ENCODE measurements around the gene FZR1.

FZR1 gene

DNA sequence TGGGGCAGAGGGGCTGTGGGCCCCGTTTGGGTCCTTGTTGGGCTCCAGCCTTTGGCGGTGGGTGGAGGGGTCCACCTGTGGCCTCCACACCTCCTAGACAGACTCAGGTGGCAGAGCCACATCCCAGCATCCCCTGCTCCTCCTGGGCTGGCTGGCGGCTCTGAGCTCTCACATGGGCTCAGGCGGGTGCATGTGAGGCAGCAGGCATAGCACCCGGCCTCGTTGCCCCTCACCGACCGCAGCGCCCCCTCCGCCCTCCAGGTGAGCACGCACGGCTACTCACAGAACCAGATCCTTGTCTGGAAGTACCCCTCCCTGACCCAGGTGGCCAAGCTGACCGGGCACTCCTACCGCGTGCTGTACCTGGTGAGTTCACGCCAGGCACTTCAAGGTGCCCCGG lies 26.9 kb downstream of the FZR1 start:
- no peak for DNase-seq

DNA sequence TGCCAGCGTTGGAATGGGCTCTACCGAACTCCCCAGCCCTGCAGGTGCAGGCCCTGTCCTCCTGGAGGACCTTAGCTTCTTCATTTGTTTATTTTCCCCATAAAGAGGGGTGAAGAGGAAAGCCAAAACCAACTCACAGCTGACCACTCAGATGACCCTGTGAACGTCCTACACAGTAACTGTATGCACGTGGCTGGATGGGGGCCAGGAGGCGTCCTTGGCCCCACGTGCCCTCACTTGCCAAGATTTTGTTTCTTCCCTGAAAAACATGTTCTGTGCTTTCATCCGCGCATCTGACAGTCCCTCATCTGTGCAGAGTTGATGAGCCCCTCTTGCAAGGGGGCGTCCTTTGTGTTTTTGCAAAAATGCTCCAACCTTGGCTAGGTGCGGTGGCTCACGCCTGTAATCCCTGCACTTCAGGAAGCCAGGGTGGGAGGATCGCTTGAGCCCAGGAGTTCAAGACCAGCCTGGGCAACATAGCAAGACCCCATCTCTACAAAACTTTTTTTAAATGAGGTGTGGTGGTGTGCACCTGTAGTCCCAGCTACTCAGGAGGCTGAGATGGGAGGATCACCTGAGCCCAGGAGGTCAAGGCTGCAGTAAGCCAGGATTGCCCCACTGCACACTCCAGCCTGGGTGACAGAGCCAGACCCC lies 27.6 kb downstream of the FZR1 start:
- no peak for DNase-seq

- DNase-seq: no peak
Observed at GRCh38 chr19:3534375-3535234, 28.5 kb downstream of the FZR1 start.

- DNase-seq: no peak
Observed at GRCh38 chr19:3535235-3535535, 29.1 kb downstream of the FZR1 start.

- no peak for DNase-seq
Observed at GRCh38 chr19:3535563-3535965, 29.5 kb downstream of the FZR1 start.

DNA sequence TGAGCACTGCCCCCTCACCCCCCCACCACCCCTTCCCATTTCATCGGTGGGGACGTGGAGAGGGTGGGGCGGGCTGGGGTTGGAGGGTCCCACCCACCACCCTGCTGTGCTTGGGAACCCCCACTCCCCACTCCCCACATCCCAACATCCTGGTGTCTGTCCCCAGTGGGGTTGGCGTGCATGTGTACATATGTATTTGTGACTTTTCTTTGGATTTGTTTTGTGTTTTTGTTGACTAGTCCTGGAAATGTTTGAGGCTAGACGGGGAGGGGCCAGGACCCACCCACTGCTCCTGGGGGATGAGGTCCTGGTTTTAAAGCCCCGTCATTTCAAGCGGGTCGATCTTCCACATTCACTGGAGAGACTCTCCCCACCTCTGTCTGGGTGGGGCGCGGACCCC lies 29.9 kb downstream of the FZR1 start:
- no peak for DNase-seq

DNA sequence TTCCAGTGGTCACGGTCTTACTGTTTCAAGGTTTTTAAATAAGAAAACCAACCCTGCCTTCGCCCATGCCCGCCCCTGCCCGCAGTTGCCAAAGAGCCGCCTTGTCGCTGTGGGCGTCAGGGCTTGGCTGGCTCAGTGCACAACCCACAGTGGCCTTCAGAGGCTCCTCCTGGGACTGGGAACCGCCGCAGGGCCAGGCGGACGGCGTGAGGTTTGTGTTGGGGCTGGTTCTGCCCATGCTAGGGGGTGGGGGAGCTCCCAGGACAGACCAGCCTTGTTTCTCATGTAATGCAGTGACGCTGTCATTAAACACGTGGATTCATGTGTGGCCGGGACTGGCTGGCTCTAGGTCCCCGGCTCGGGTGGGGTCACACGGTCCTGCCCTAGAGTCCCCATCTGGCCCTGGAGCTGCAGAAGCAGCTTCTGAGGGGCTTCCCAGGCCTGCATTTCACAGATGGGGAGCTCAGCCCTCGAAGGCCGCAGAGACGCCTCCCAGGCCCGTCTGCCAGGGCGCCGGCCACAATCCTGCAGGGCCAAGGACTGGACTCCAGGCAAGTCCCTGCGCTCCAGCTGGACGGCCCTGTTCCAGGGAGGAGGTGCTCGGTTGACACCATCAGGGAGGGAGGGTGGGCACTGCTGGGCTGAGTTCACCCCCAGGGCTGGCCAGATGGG lies 30.5 kb downstream of the FZR1 start:
- DNase-seq: no peak

GRCh38 chr19:3537101-3537437 lies 31.0 kb downstream of the FZR1 start:
- no peak for DNase-seq

DNA sequence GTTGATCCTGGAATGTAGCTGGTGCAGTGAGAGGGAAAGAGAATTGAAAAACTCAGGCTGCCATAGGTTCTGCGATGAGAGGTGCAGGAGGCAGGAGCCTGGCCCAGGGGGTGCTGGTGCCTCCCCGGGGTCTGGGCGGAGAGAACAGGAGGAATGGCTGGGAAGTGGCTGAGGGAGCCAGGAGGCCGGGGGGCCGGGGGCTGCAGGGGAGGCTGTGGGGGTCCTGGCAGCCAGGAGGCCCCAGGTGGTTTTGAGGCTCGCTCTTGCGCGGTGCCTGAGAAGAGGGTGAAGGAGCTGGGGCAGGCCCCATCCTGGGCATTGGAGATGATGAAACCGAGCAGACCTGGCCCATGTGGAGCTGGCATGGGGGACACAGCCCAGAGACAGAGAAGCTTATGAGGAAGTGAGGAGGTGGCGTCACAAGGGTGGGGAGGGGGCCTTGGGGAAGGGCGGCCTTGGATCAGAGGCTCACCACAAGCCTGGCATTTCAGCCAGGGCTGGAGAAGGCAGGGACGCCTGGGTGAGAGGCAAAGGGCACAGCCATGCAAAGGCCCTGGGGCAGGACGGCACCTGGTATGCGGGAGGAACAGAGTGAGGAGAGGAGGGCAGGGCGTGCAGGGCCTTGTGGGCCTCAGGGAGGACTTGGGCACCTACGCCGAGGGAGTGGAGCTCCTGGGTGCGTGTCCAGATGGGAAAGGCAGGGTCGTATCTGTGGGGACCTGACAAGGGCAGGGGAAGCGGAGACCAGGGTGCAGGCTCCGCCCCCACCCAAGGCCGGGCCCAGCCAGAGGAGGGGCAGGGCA lies 31.5 kb downstream of the FZR1 start:
- peak; percentile 32 for DNase-seq

- DNase-seq: no peak
Observed at GRCh38 chr19:3538258-3538929, 32.3 kb downstream of the FZR1 start.

GRCh38 chr19:3538965-3539755 lies 33.0 kb downstream of the FZR1 start, which contains the start of gene TEKTIP1:
Gene TEKTIP1, plus strand, starts transcription at chr19:3539174. Its CDS starts 4 bp downstream, at chr19:3539178.
- DNase-seq: no peak

- no peak for DNase-seq
Observed at GRCh38 chr19:3539756-3540118, 33.6 kb downstream of the FZR1 start.

DNA sequence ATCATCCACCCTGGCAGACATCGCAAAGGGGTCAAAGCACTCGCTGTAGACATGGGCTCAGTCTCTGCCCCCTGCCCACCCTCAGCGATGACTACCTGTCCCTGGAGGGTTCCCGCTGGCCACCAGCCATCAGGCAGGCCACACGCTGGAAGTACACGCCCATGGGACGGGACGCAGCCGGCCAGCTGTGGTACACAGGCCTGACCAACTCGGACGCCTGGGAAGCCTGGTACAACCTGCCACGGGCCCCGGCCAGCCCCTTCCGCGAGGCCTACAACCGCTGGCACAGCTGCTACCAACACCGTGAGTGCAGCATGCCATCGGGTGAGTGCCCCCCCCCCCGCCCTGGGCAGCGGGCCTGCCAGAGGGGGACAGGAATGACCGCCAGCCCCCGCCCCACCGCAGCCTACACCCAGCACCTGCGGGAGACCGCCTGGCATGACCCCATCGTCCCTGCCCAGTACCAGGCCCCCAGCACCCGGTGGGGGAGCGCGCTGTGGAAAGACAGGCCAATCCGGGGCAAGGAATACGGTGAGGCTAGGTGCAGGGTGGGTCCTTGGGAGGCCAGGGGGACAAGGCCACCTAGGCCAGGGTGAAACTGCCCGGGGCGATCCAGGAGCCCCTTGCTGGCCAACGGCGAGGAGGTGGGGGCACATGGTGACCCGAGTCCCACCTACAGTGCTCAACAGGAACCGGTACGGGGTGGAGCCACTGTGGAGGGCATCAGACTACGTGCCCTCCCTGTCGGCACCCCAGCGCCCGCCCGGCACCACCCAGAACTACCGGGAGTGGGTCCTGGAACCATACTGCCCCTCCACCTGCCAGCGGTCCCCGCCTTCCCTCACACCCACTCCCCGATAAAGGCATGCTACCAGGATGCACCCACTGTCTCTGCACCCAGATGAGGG lies 37.3 kb downstream of the FZR1 start:
- DNase-seq: no peak

- no peak for DNase-seq
Observed at GRCh38 chr19:3544058-3544376, 37.9 kb downstream of the FZR1 start.

DNA sequence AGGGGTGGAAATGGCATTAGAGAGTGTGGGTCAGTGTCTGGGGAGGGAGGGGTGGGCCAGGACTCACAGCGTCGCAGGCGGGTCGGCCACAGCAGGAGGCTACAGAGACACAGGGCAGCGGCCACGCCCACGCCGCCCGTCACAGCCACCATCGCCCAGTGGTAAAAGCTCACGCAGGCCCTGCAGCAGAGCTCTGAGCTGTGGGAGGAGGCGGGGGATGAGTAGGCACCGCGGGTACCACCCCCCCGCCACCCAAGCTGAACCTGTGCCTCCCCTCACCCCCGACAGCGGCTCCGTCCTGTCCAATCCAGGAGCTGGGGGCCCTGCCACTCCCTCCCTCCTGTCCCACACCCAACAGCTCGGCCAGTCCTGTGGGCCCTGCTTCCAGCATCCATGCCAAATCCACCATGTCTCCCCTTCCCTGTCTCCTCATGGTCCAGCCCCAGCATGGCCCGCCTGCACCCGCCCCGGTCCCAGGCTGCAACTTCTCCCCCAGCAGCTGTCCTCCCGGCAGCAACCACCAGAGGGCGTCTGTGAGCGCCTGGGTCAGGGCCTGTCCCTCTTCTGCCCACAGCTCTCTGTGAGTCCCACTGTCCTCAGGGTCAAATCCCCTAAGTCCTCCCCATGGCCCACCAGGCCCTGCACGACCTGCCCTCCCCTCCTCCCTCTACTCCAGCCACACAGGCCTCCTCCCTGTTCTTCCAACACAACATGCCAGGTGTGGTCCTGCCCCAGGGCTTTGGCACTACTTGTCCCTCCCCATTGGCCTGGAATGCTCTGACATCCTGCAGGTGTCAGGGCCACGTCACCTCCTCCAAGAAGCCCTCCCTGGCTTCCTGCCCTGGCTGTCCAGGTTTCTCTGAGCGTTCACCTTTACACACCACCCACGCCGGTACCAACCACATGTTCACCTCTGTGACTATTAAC lies 38.9 kb downstream of the FZR1 start:
- DNase-seq: peak; percentile 79

DNA sequence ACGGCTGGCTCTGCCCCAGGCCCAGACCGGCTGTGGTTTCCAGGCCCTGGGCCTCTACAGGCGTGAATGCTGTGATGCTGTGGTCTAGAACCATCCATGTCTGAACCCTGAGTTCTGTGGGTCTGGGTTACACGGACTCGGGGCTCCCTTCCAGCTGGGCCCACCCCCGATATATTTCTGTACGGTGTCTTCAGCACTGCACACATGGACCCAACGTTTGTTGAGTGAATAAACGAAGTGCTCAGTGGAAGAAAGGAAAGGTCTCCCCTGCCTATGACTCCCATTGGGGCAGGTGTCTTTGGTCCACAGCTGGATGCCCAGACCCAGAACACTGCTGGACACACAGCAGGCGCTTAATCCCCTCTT lies 39.5 kb downstream of the FZR1 start:
- DNase-seq: no peak

DNA sequence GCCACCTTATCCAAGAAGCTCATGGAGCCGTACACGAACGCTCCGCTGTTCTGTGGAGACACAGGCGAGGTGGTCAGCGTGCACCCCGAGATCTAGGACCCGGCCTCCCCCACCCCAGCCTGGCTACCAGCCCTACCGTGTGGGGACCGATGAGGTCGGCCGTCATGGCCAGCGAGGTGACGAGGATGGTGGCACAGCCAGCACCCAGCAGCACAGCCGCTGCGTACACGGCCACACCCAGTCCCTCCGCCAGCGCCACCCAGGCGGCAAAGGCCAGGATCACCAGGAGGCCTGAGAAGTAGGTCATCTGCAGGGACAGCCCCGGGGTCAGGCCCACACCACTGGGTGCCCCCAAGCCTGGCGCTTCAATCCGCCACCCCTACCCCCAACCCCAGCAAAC lies 40.0 kb downstream of the FZR1 start:
- DNase-seq: no peak

DNA sequence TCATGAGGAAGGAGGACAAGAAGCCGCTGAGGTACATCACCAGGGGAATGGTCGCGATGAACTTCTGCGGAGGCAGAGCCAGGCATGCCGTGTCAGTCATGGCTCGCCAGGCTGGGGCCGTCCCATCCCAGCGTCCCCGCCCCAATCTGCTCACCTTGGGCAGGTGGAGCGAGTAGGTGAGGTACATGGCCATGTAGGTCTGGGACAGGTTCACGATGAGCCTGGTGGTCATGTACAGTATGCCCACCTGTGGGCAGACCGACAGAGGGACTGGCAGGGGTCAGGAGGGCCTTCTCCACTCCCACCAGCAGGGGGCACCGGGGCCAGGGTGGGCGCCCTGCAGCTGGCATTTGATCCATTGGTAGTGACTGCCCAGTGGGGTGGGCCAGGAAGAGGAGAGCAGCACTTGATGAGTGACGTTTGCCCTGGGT lies 41.2 kb downstream of the FZR1 start:
- DNase-seq: peak; percentile 63

- no peak for DNase-seq
Observed at GRCh38 chr19:3547767-3548282, 41.7 kb downstream of the FZR1 start.

GRCh38 chr19:3548606-3549005 lies 42.5 kb downstream of the FZR1 start:
- peak; percentile 73 for DNase-seq
